Heart right ventricle (tissue), 16 donors: ENCODE data around the gene CD96. TPM values are rescaled to one million over a fixed set of nuclear protein-coding genes. Genes with fewer than 3 reads are reported as not detected.

Experiments
- ATAC-seq, 8 donors: fragments of 200-7000 bp; cut with Tn5 transposase; one replicate each; pipeline ENCODE4 v1.9.1; 2020; ENCODE audit warnings: mild to moderate bottlenecking in 8 of 8, moderate library complexity in 8 of 8, moderate number of reproducible peaks in 1 of 8
- DNase-seq, 2 donors: peaks; one replicate each; pipeline ENCODE4 v3.0.0-alpha.2; 2020
- H3K27ac ChIP-seq, 10 donors: fragments of 200-600 bp; sonication (generic) in 2 of 10; one replicate each; pipeline versions ENCODE4 v1.5.0 to v1.8.0; 2020 to 2022; ENCODE audit warnings: mild to moderate bottlenecking in 3 of 10
- H3K27me3 ChIP-seq, 7 donors: fragments of 200-600 bp; one replicate each; pipeline ENCODE4 v1.8.0; 2021 to 2022; ENCODE audit warnings: mild to moderate bottlenecking in 2 of 7
- H3K36me3 ChIP-seq, 9 donors: fragments of 200-600 bp; sonication (generic) in 1 of 9; one replicate each; pipeline versions ENCODE4 v1.5.0 to v1.8.0; 2020 to 2022; ENCODE audit warnings: mild to moderate bottlenecking in 2 of 9
- H3K4me1 ChIP-seq, 9 donors: fragments of 200-600 bp; sonication (generic) in 1 of 9; one replicate each; pipeline versions ENCODE4 v1.5.0 to v1.8.0; 2020 to 2022; ENCODE audit warnings: mild to moderate bottlenecking in 4 of 9
- H3K4me3 ChIP-seq, 10 donors: fragments of 200-600 bp; sonication (generic) in 2 of 10; one replicate each; pipeline versions ENCODE4 v1.5.0 to v1.8.0; 2020 to 2022; ENCODE audit warnings: mild to moderate bottlenecking in 7 of 10, moderate library complexity in 2 of 10
- H3K9me3 ChIP-seq, 11 donors: fragments of 200-600 bp in 10 of 11; sonication (generic) in 2 of 11; one replicate each; pipeline versions ENCODE4 v1.5.0 to v1.8.0; 2013 to 2022; ENCODE audit warnings: mild to moderate bottlenecking in 2 of 11, control low read depth in 1 of 11, moderate library complexity in 1 of 11
- CTCF ChIP-seq, 9 donors: fragments of 200-600 bp; sonication (generic) in 2 of 9; IDR thresholded peaks; one replicate each; pipeline versions ENCODE4 v1.5.0 to v1.8.0; 2021 to 2022; ENCODE audit warnings: antibody characterized with exemption in 9 of 9, mild to moderate bottlenecking in 5 of 9, moderate library complexity in 1 of 9
- WGBS, 2 donors: extraction: QIAGEN DNeasy Blood & Tissue Kit; methylation state at CpG; one replicate each; pipeline ENCODE4 v1.1.7; 2013; ENCODE audit warnings: inconsistent platforms in 1 of 2; 5-methylcytosine and 5-hydroxymethylcytosine counted together
- intact Hi-C, 10 donors: fragments of 100-400 bp; cut with DNase I; formaldehyde crosslinking; loops; one replicate each; pipeline versions ENCODE4 v1.11.1 to v1.14.2; 2022
- polyA plus RNA-seq, 2 donors: library from polyadenylated mRNA; stranded (reverse); fragments of 200-250 nt; gene quantifications; one replicate each; pipeline ENCODE4 v1.2.3, GENCODE V29; 2013
- total RNA-seq, 10 donors: library from RNA; stranded (reverse); fragmentation: NEBNext Ultra II Directional in 3 of 10; extraction: Animal tissue kit (Norgen Biotek cat#: 25700) in 3 of 10; gene quantifications; one replicate each; pipeline versions ENCODE4 v1.2.1 to v1.2.4, GENCODE V29; 2021 to 2023
- donor health status: Arrhythmogenic right ventricular cardiomyopathy.
- donor health status: ischemic (EF 13 %, LVEDD 7.1; RV severe dilation, severe dysfunction).
- donor health status: healthy with polysubstance abuse.
- donor health status: DM: no; HTN: yes; CAD: no.
- donor health status: DM: no; HTN: no; CAD: no.
- donor health status: ischemic (EF 25% LVEDD 6.9; RV normal size, moderate dysfunction).
- donor health status: ischemic (EF 25% LVEDD 5.7; RV mildly dilated, moderate dysfunction).
- donor health status: healthy.
- donor health status: DM: yes; HTN: yes; CAD: no.
- donor health status: Ischemic cardiomyopathy.
- donor health status: ischemic (EF 35%, LVEDD 5.7; RV mildly dilated, moderate dysfunction).
- donor health status: nonischemic (EF 11% LVEDD 7.7; RV severe dilation, severe dysfunction).
- donor health status: DM: yes; HTN: yes; CAD: no.
- donor health status: PGD.
- donor health status: ischemic (EF 29% LVEDD 5.4; RV normal size, mild dysfunction).
- donor health status: nonischemic (EF 23%, LVEDD 6.1; RV moderate dilation, normal function).

CD96 gene
- total and polyA plus RNA-seq, 12 donors: 0.07 to 6.2 (median 0.28) TPM

GRCh38 chr3:111639316-111639715, 97.3 kb downstream of the CD96 start:
- H3K27ac ChIP-seq: no peak overlapping the region
- DNase-seq (no peak), ATAC-seq (no peak)
- H3K4me3 ChIP-seq: no peak overlapping the region
- TF ChIP-seq CTCF (IDR thresholded peaks at IDR 0.05): no peak
- H3K36me3 ChIP-seq: no peaks in the 10 kb centered on the region
- peaks cover 0 to 19% (median 6%) of the 10 kb centered on the region in 11 donors for H3K9me3 ChIP-seq
- WGBS, 2 donors: 78 to 90% methylated on average over 4 of the region's 4 CpGs
- no peaks in the 10 kb centered on the region for H3K27me3 ChIP-seq
- intact Hi-C loops: no loop called here
- no peaks in the 10 kb centered on the region for H3K4me1 ChIP-seq

- peaks cover 0 to 6% (median under 1%) of the 10 kb centered on the region in 11 donors for H3K9me3 ChIP-seq
- intact Hi-C loops: no loop called here
- TF ChIP-seq CTCF (IDR thresholded peaks at IDR 0.05): no peak
- DNase-seq (no peak), ATAC-seq (no peak)
- H3K4me1 ChIP-seq: no peaks in the 10 kb centered on the region
- peaks cover 0 to 23% (median 3%) of the 10 kb centered on the region in 7 donors for H3K27me3 ChIP-seq
- no peaks in the 10 kb centered on the region for H3K36me3 ChIP-seq
- no peak overlapping the region for H3K4me3 ChIP-seq
- 65 to 74% methylated on average over 3 of the region's 3 CpGs for WGBS, 2 donors
- no peak overlapping the region for H3K27ac ChIP-seq
Measured at GRCh38 chr3:111648991-111649579, 107.1 kb downstream of the CD96 start.

- H3K4me3 ChIP-seq: no peak overlapping the region
- WGBS, 2 donors: 54 to 59% methylated on average over 4 of the region's 4 CpGs
- intact Hi-C loops: no loop called here
- no peak overlapping the region for H3K27ac ChIP-seq
- no peak for TF ChIP-seq CTCF (IDR thresholded peaks at IDR 0.05)
- DNase-seq: no peak
- H3K36me3 ChIP-seq: no peaks in the 10 kb centered on the region
- H3K27me3 ChIP-seq: peaks cover 0 to 26% (median 4%) of the 10 kb centered on the region in 7 donors
- H3K9me3 ChIP-seq: no peaks in the 10 kb centered on the region
- ATAC-seq: no peak
- no peaks in the 10 kb centered on the region for H3K4me1 ChIP-seq
Measured at GRCh38 chr3:111650378-111651275, 108.6 kb downstream of the CD96 start.

GRCh38 chr3:111652492-111653180, 110.6 kb downstream of the CD96 start:
- ATAC-seq (no peak), DNase-seq (no peak)
- Histone ChIP-seq H3K27me3 (peaks cover 0 to 29% (median 4%) of the 10 kb centered on the region in 7 donors), H3K4me3 (no peak overlapping the region), H3K4me1 (no peaks in the 10 kb centered on the region), H3K27ac (no peak overlapping the region), H3K9me3 (no peaks in the 10 kb centered on the region), H3K36me3 (no peaks in the 10 kb centered on the region)
- WGBS, 2 donors: 72 to 74% methylated on average over 6 of the region's 6 CpGs
- intact Hi-C loops: no loop called here
- no peak for TF ChIP-seq CTCF (IDR thresholded peaks at IDR 0.05)
